Measurements from ENCODE around the gene NR2E3.
A peak's percentile ranks its signal among the peaks of the same experiment; 100 is the strongest.

Gene NR2E3

GRCh38 chr15:71790081-71790480 lies 20.3 kb upstream of the NR2E3 start:
- DNase-seq (ENCODE audit: extremely low read depth, low read depth): no peak
- TF ChIP-seq CTCF (IDR thresholded peaks at IDR 0.05; ENCODE audit: low read depth, low read length, missing control alignments): no peak
- H3K4me3 ChIP-seq (replicated peaks; ENCODE audit: low read depth, low read length): no peak overlapping the region

GRCh38 chr15:71791975-71792374 lies 18.4 kb upstream of the NR2E3 start:
- no peak overlapping the region for H3K4me3 ChIP-seq (replicated peaks; ENCODE audit: low read depth, low read length)
- DNase-seq (ENCODE audit: extremely low read depth, low read depth): no peak
- no peak for TF ChIP-seq CTCF (IDR thresholded peaks at IDR 0.05; ENCODE audit: low read depth, low read length, missing control alignments)

GRCh38 chr15:71792521-71792920 lies 17.8 kb upstream of the NR2E3 start:
- DNase-seq (ENCODE audit: extremely low read depth, low read depth): no peak
- H3K4me3 ChIP-seq (replicated peaks; ENCODE audit: low read depth, low read length): no peak overlapping the region
- no peak for TF ChIP-seq CTCF (IDR thresholded peaks at IDR 0.05; ENCODE audit: low read depth, low read length, missing control alignments)

GRCh38 chr15:71798641-71799040 lies 11.7 kb upstream of the NR2E3 start:
- H3K4me3 ChIP-seq (replicated peaks; ENCODE audit: low read depth, low read length): no peak overlapping the region
- DNase-seq (ENCODE audit: extremely low read depth, low read depth): no peak
- no peak for TF ChIP-seq CTCF (IDR thresholded peaks at IDR 0.05; ENCODE audit: low read depth, low read length, missing control alignments)

GRCh38 chr15:71800190-71800589 lies 10.2 kb upstream of the NR2E3 start:
- H3K4me3 ChIP-seq (replicated peaks; ENCODE audit: low read depth, low read length): no peak overlapping the region
- no peak for DNase-seq (ENCODE audit: extremely low read depth, low read depth)
- TF ChIP-seq CTCF (IDR thresholded peaks at IDR 0.05; ENCODE audit: low read depth, low read length, missing control alignments): no peak

GRCh38 chr15:71800835-71801745 lies 9.3 kb upstream of the NR2E3 start:
- H3K4me3 ChIP-seq (replicated peaks; ENCODE audit: low read depth, low read length): no peak overlapping the region
- DNase-seq (ENCODE audit: extremely low read depth, low read depth): peak; percentile 84

More at GRCh38 chr15:71800835-71801745, 9.3 kb upstream of the NR2E3 start:
- TF ChIP-seq CTCF (IDR thresholded peaks at IDR 0.05; ENCODE audit: low read depth, low read length, missing control alignments): peak; percentile 73

Measured in HFF-Myc (cell line).